Spleen (tissue), 11 donors: ENCODE results near the gene CD1B. TPM values are rescaled to one million over a fixed set of nuclear protein-coding genes. Genes with fewer than 3 reads are reported as not detected.

Experiments
- DNase-seq: peaks from one replicate; pipeline ENCODE4 v3.0.0-alpha.2; 2020
- H3K27ac ChIP-seq, 8 donors: fragments of 200-600 bp; sonication (generic) in 7 of 8; 1 replicate in 4 of 8; 2 replicates in 4 of 8; pipeline versions ENCODE4 v1.5.0 to v1.8.0; 2016 to 2021; ENCODE audit warnings: inconsistent platforms in 4 of 8, mild to moderate bottlenecking in 4 of 8, moderate library complexity in 1 of 8
- H3K27me3 ChIP-seq, 7 donors: fragments of 200-600 bp; sonication (generic) in 6 of 7; replicated peaks in 1 of 7; 1 replicate in 4 of 7; 2 replicates in 3 of 7; pipeline versions ENCODE4 v1.5.0 to v1.8.0; 2016 to 2021; ENCODE audit warnings: inconsistent platforms in 3 of 7, mild to moderate bottlenecking in 1 of 7
- H3K36me3 ChIP-seq, 6 donors: fragments of 200-600 bp; sonication (generic) in 5 of 6; 1 replicate in 4 of 6; 2 replicates in 2 of 6; pipeline versions ENCODE4 v1.5.0 to v1.8.0; 2016 to 2021; ENCODE audit warnings: inconsistent platforms in 2 of 6
- H3K4me1 ChIP-seq, 6 donors: fragments of 200-600 bp; sonication (generic) in 5 of 6; 1 replicate in 3 of 6; 2 replicates in 3 of 6; pipeline versions ENCODE4 v1.5.0 to v1.8.0; 2016 to 2021; ENCODE audit warnings: inconsistent platforms in 3 of 6
- H3K4me3 ChIP-seq, 8 donors: fragments of 200-600 bp; sonication (generic) in 7 of 8; 1 replicate in 4 of 8; 2 replicates in 4 of 8; pipeline versions ENCODE4 v1.5.0 to v1.8.0; 2016 to 2021; ENCODE audit warnings: inconsistent platforms in 4 of 8, mild to moderate bottlenecking in 4 of 8, moderate library complexity in 2 of 8
- H3K9me3 ChIP-seq, 8 donors: fragments of 200-600 bp; sonication (generic) in 7 of 8; 1 replicate in 4 of 8; 2 replicates in 4 of 8; pipeline versions ENCODE4 v1.5.0 to v1.8.0; 2016 to 2021; ENCODE audit warnings: inconsistent platforms in 4 of 8
- POLR2A ChIP-seq, 3 donors: fragments of 450-650 bp; IDR thresholded peaks; one replicate each; pipeline ENCODE4 v1.5.1; 2017; ENCODE audit warnings: antibody characterized with exemption in 3 of 3, mild to moderate bottlenecking in 1 of 3
- POLR2AphosphoS5 ChIP-seq, 3 donors: sonication (generic); formaldehyde crosslinking; IDR thresholded peaks; one replicate each; pipeline ENCODE4 v1.5.1; 2017; ENCODE audit warnings: antibody characterized with exemption in 3 of 3
- WGBS, 5 donors: extraction: QIAGEN DNeasy Blood & Tissue Kit in 3 of 5; methylation state at CpG; one replicate each; pipeline versions ENCODE4 v1.1.5 to v1.1.7; 2013 to 2018; 5-methylcytosine and 5-hydroxymethylcytosine counted together
- intact Hi-C: fragments of 100-400 bp; cut with DNase I; formaldehyde crosslinking; loops from one replicate; pipeline ENCODE4 v1.15.0; 2023; ENCODE audit warnings: low total_unique reads
- polyA plus RNA-seq, 3 donors: library from polyadenylated mRNA; stranded (reverse); fragments of 200-250 nt; gene quantifications; one replicate each; pipeline ENCODE4 v1.2.1, GENCODE V29; 2013
- total RNA-seq, 7 donors: library from RNA; depleted of rRNA in 3 of 7; stranded (reverse); fragments of >200 nt in 3 of 7; fragmentation: NEBNext Ultra II Directional in 4 of 7; extraction: Animal tissue kit (Norgen Biotek cat#: 25700) in 4 of 7; gene quantifications; one replicate each; pipeline versions ENCODE4 v1.1.0 to v1.2.1, GENCODE V29; 2016 to 2021
- TF ChIP-seq, protein P1 (sequence below), 11 experiments: fragments of 200-600 bp in 7 of 11; fragments of 450-650 bp in 4 of 11; sonication (generic) in 4 of 11; IDR thresholded peaks in 8 of 11; conservative IDR thresholded peaks in 3 of 11; 1 replicate in 7 of 11; 2 replicates in 4 of 11; pipeline versions ENCODE4 v1.4.0 to v1.8.0; 2016 to 2021; ENCODE audit warnings: antibody characterized with exemption in 11 of 11, inconsistent platforms in 4 of 11, mild to moderate bottlenecking in 1 of 11
- donor health status: healthy with polysubstance abuse.
- donor health status: DM: no; HTN: no; CAD: no; lungs with moderate emphysema.
- donor health status: DM: no; HTN: no; CAD: no.
- donor health status: Bipolar disorder and iron deficiency.
- donor health status: healthy.
- donor health status: DM: no; HTN: no; CAD: no.
- donor health status: DM: yes; HTN: yes; CAD: no.

The CD1B gene
- total and polyA plus RNA-seq, 10 donors, result 0.11 to 0.37 (median 0.33) TPM; not detected in 6

DNA sequence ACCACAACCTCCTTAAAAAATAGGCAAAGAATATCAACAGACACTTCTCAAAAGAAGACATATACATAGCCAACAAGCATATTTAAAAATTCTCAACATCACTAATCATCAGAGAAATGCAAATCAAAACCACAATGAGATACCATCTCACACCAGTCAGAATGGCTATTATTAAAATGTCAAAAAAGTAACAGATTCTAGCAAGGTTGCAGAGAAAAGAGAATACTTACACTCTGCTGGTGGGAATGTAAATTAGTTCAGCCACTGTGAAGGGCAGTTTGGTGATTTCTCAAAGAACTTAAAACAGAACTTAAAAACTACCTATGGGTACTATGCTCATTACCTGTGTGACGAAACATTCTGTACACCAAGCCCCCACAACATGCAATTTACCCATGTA lies 20.7 kb downstream of the CD1B start:
- TF ChIP-seq POLR2AphosphoS5 (IDR thresholded peaks at IDR 0.05) (no peak), POLR2A (IDR thresholded peaks at IDR 0.05) (no peak)
- TF ChIP-seq, protein P1, sequence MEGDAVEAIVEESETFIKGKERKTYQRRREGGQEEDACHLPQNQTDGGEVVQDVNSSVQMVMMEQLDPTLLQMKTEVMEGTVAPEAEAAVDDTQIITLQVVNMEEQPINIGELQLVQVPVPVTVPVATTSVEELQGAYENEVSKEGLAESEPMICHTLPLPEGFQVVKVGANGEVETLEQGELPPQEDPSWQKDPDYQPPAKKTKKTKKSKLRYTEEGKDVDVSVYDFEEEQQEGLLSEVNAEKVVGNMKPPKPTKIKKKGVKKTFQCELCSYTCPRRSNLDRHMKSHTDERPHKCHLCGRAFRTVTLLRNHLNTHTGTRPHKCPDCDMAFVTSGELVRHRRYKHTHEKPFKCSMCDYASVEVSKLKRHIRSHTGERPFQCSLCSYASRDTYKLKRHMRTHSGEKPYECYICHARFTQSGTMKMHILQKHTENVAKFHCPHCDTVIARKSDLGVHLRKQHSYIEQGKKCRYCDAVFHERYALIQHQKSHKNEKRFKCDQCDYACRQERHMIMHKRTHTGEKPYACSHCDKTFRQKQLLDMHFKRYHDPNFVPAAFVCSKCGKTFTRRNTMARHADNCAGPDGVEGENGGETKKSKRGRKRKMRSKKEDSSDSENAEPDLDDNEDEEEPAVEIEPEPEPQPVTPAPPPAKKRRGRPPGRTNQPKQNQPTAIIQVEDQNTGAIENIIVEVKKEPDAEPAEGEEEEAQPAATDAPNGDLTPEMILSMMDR (IDR thresholded peaks at IDR 0.05 in 8 of 11, conservative IDR thresholded peaks at IDR 0.05 in 3 of 11), result no peak
- Histone ChIP-seq H3K36me3 (no peaks in the 10 kb centered on the region), H3K27me3 (no peaks in the 10 kb centered on the region), H3K27ac (no peak overlapping the region), H3K9me3 (peaks cover 0 to 36% (median 17%) of the 10 kb centered on the region in 8 donors), H3K4me1 (no peaks in the 10 kb centered on the region), H3K4me3 (no peak overlapping the region)
- 67 to 81% (median 73%) methylated on average over 1 of the region's 1 CpG for WGBS, 5 donors
- intact Hi-C loops, result no loop called here
- no peak for DNase-seq

DNA sequence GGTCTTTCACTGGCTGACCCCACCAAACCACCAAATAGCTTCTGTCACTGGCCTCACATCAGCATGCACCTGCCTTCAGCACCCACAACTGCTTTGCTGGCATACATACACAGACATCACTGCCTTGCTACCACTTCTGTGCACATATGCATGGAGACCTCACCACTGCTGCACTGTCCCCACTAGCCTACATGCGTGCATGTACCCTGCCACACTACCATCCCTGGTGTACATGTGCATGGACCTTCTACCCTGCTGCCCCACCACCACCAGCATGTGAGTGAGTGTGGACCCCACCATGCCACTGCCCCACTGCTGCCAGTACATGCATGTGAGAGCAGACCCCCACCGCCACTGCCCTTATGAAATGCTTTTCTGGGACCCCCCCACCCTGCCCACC lies 35.5 kb downstream of the CD1B start:
- Histone ChIP-seq H3K27ac (no peak overlapping the region), H3K36me3 (no peaks in the 10 kb centered on the region), H3K27me3 (no peaks in the 10 kb centered on the region), H3K4me3 (no peak overlapping the region), H3K4me1 (peaks cover 0 to 19% (median 7%) of the 10 kb centered on the region in 6 donors), H3K9me3 (peaks cover 0 to 34% (median 23%) of the 10 kb centered on the region in 8 donors)
- intact Hi-C loops, result no loop called here
- DNase-seq, result no peak
- WGBS, 5 donors, result 90 to 100% (median 94%) methylated on average over 2 of the region's 2 CpGs
- TF ChIP-seq, protein P1 (IDR thresholded peaks at IDR 0.05 in 8 of 11, conservative IDR thresholded peaks at IDR 0.05 in 3 of 11), result no peak
- TF ChIP-seq POLR2AphosphoS5 (IDR thresholded peaks at IDR 0.05) (no peak), POLR2A (IDR thresholded peaks at IDR 0.05) (no peak)

DNA sequence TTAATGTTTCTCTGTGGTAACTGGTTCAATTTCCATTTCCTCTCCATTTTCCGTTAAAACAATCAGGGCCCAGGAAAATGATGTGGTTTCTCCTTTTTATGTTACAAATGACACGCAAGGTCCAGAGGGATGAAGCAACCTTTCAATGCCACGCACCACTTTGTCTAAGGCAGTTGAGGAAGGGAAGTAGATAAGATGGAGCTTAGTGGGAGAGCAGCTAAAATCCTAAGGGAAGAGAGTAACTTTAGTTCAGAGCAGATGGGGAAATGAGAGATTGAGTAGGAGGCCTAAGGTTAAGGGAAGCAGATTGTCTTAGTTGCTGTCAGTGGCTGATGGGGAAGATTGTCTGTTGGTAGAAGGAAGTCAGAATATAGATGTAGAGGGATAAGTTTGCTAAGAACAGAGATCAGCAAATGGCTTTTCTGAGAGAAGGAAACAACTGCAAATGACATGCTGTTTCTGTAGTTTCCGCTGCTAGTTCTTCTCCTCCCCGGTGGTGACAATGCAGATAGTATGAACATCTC lies 40.9 kb downstream of the CD1B start:
- Histone ChIP-seq H3K27me3 (no peaks in the 10 kb centered on the region), H3K9me3 (peaks cover 0 to 3% (median 0%) of the 10 kb centered on the region in 8 donors), H3K27ac (peak overlapping the region in 7 of 8 donors; percentile 10 to 85 (median 68)), H3K4me3 (peak overlapping the region in 6 of 8 donors; percentile 5 to 57 (median 19)), H3K36me3 (no peaks in the 10 kb centered on the region), H3K4me1 (peaks cover 6 to 73% (median 52%) of the 10 kb centered on the region in 6 donors)
- TF ChIP-seq, protein P1 (IDR thresholded peaks at IDR 0.05 in 8 of 11, conservative IDR thresholded peaks at IDR 0.05 in 3 of 11), result no peak
- TF ChIP-seq POLR2AphosphoS5 (IDR thresholded peaks at IDR 0.05) (no peak), POLR2A (IDR thresholded peaks at IDR 0.05) (no peak)
- WGBS, 5 donors, result 31 to 44% (median 36%) methylated on average over 5 of the region's 5 CpGs
- DNase-seq, result no peak
- intact Hi-C loops, result no loop called here

DNA sequence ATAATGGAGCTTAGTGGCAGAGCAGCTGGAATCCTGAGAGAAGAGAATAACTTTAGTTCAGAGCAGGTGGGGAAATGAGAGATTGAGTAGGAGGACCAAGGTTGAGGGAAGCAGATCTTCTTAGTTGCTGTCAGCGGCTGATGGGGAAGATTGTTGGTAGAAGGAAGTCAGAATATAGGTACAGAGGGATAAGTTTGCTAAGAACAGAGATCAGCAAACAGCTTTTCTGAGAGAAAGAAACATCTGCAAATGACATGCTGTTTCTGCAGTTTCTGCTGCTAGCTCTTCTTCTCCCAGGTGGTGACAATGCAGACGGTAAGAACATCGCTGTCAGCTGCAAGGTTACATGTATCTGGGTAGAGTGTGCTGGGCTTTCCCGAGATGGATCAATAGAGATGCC lies 41.5 kb downstream of the CD1B start, which contains the start of gene CD1C:
Gene CD1C, plus strand, starts transcription at position 113 of the 400 bp plus-strand sequence. Its CDS starts 142 bp downstream, at position 255.
- intact Hi-C loops, result no loop called here
- Histone ChIP-seq H3K36me3 (no peaks in the 10 kb centered on the region), H3K27ac (peak within 1 kb of the TSS; percentile 10 to 85 (median 54)), H3K27me3 (no peaks in the 10 kb centered on the region), H3K4me3 (peak within 1 kb of the TSS in 6 of 8 donors; percentile 5 to 57 (median 19)), H3K4me1 (peaks cover 8 to 79% (median 58%) of the 10 kb centered on the region in 6 donors), H3K9me3 (no peaks in the 10 kb centered on the region)
- no peak for TF ChIP-seq POLR2A (IDR thresholded peaks at IDR 0.05)
- TF ChIP-seq, protein P1 (IDR thresholded peaks at IDR 0.05 in 8 of 11, conservative IDR thresholded peaks at IDR 0.05 in 3 of 11), result no peak
- no peak for TF ChIP-seq POLR2AphosphoS5 (IDR thresholded peaks at IDR 0.05)
- no peak for DNase-seq
- 56 to 80% (median 61%) methylated on average over 4 of the region's 4 CpGs for WGBS, 5 donors
